Loucy (cell line): Measurements from ENCODE around the gene SCYL1.

Experiments used
- CTCF ChIP-seq: fragments of 200-600 bp; sonication (generic); conservative IDR thresholded peaks from 2 replicates; pipeline ENCODE4 v1.5.1; 2014; ENCODE audit warnings: mild to moderate bottlenecking, antibody characterized with exemption, low read length
- EZH2phosphoT487 ChIP-seq: fragments of 200-600 bp; IDR thresholded peaks from 2 replicates; pipeline ENCODE4 v1.6.1; 2018; ENCODE audit warnings: antibody characterized with exemption, mild to moderate bottlenecking, moderate library complexity, borderline replicate concordance

GRCh38 chr11:65524014-65524740 lies 706 bp upstream of the SCYL1 start:
- TF ChIP-seq CTCF, result no peak
- no peak for TF ChIP-seq EZH2phosphoT487
